HG03060 (cell line): ENCODE measurements around the gene ZDHHC14.
A peak's percentile ranks its signal among the peaks of the same experiment; 100 is the strongest.

Experiments
- ATAC-seq: cut with Tn5 transposase; IDR thresholded peaks from one replicate; pipeline ENCODE4 v1.9.1; 2021; ENCODE audit warnings: low read depth, moderate number of reproducible peaks; ENCODE audit not compliant: unreplicated experiment

The ZDHHC14 gene

DNA sequence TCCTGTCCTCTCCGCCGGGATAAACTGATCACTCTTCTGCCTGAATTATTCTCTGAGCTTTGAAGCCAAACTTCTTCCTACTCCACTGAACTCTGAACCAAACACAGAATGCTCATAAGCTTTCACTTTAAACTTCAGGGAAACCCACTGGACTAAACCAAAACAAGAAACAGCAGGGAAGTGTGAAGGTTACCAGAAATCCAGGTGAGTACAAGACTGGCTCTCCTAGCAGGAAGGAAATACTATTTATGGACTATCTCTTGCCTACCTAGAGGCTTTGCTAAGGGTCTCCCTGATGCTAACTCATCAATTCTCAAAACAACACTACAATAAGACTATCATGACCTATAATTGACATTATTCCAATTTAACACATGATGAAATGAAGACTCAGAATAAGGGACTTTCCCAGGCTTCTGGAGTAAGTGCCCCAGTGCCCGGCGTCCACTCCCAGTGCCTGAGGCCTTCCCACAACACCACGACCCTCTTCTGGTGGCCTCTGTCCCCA lies 145.0 kb downstream of the ZDHHC14 start:
- ATAC-seq, result no peak

DNA sequence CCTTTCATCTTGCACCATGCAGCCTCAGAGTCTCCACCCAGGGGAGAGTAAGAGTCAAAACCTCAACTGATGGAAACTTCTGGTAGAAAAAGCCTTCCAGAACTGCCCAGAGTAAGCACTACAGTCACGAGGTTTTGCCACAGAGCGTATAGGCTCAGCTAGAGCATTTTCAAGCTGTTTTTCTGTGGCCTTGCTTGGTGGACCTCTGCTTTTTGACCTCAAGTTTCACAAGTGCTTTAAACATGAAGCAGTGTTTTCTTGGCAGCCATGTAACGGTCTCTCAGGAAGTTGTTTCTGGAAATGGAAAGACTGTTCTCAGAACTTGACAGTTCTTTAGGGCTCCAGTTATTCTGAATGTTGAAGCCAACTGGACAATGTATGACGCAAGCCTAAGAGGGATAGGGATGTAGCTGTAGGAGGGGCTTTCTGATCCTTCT lies 146.5 kb downstream of the ZDHHC14 start:
- peak; percentile 74 for ATAC-seq

DNA sequence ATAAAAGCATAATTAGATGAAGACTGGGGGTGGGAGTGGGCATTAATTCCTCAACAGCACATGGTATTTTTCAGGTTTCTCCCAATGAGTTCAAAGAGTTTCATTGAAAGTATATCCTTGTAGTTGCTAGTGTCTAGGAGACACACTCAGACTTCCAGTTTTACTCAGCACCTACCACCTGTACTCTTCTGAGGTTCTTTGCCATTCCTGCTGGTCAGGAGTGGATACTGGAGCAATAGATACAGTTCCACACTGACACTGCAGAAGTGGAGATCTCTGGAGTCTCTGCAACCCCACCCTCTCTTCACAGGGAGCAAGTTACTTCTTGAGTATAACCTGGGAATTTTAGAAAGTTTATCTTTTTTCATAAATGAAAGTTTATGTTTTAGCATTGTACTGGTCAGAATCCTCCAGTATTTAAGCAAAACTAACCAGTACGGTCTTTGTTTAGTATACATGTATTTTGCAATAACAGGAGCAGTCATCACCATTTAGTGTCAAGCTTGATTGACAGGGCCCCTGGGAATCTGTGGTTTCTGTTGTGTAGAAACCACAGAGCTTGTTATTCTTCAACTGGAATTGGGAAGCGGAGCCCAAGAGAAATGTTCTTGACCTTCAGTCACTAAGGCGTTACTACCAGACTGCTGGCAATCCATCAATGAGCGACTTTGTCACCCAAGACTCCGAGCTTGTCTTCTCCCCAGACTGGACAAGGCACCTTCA lies 148.1 kb downstream of the ZDHHC14 start:
- no peak for ATAC-seq

DNA sequence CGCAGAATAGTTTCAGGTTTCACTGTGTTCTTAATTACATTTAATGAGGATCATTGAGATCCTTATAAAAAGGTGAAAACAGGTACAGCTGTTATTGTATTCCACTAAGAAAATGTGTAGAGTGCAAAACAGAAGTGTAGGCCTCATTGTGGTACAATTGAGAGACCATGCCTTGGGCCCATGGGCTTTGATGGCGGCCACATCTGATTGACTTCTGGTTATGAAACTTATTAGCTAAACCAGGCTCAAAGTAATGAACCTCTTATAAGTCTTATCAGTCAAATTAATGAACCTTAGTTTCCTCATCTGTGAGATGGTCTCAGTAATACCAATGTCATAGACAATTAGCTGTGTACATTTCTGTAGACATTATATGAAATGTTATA lies 148.7 kb downstream of the ZDHHC14 start:
- no peak for ATAC-seq

DNA sequence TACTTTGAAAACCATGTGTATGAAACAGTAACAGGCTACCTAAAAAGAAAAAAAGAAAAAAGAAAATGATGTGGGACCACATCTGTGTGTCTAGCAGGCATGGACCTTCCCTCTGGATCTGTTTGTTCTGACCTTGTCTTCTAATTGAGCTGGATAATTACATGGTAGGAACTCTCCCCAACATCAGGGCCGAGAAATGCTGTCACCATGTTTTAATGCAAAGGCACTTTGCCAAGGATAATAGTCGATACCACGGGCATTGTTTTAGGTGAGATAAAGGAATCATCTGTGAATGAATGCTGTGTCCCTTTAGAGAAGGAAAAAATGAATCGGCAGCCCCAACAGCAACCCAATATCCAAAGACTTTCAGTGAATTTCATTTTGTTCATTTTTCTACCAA lies 149.1 kb downstream of the ZDHHC14 start:
- no peak for ATAC-seq

DNA sequence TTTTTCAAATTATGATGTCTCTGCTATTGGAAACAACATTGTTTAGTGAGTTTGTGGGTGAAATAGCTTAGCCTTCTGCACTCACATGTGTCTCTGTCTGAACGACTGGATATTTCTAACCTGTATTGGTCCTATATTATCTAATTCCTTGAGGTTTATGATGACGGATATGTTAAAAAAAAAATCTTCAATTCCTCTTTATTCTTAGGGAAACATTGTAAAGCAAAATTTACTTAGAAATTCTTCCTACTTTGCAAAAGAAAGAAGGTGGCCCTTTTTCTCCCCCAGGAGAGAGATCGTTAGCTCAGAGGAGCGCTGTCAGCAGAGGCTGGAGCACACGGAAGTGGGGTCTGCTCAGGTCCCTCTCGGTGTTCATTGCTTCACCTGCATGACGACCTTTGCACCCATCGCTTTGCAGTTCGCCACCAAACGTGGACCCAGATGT lies 149.8 kb downstream of the ZDHHC14 start:
- no peak for ATAC-seq

DNA sequence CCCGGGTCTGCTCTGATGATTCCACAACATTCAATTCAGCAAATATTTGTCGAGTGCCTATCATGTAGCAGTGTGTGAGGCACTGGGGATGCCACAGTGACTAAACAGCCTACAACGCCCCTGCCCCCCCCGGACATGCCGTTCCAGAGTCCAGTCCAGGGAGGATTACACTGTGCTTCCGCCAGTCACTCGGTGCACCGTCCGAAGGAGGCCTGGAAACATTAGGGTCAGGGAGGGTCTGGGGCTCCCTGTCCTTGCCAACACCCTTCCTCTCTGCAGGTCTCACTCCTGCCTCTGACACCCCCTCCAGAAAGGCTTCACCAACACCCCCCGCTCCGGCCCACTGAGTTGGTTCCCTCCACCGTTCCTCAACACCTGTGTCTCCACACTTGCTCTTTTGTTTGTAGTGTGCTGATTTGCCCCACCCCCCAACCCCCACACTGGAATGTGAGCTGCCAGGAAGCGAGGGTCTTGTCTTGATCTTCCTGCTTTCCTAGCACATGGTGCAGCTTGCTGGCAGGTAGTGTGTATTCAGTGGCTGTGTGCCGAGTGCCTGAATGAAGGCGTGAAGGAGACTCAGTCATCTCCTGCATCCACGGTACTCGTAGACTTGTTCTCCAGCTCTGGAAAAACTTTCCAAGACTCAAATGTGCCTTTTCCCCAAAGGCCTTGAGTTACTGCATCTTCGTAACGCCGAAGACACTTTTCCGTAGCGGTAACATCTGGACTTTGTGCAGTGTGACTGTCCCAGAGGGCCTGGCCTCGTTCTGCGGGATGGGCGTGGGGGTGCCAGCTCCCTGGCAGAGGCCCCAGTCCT lies 150.4 kb downstream of the ZDHHC14 start:
- no peak for ATAC-seq

DNA sequence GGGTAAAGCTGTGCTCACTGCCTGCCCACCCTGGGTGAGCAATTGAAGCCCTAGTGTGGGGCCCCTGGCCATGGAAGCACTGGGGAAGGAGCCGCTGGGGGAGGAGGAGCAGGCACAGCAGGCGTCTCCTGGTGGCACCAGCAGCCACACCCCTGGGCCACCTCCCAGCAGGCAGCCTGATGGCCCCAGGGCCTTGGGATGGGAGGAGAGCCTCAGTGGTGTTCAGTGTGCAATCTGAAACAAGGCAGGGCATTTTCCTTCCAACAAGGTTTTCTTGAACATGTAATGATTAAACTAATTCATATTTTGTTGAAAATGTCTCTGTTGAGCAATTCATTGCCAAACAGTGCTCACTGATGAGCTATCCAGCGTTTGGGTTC lies 151.0 kb downstream of the ZDHHC14 start:
- ATAC-seq, result no peak

DNA sequence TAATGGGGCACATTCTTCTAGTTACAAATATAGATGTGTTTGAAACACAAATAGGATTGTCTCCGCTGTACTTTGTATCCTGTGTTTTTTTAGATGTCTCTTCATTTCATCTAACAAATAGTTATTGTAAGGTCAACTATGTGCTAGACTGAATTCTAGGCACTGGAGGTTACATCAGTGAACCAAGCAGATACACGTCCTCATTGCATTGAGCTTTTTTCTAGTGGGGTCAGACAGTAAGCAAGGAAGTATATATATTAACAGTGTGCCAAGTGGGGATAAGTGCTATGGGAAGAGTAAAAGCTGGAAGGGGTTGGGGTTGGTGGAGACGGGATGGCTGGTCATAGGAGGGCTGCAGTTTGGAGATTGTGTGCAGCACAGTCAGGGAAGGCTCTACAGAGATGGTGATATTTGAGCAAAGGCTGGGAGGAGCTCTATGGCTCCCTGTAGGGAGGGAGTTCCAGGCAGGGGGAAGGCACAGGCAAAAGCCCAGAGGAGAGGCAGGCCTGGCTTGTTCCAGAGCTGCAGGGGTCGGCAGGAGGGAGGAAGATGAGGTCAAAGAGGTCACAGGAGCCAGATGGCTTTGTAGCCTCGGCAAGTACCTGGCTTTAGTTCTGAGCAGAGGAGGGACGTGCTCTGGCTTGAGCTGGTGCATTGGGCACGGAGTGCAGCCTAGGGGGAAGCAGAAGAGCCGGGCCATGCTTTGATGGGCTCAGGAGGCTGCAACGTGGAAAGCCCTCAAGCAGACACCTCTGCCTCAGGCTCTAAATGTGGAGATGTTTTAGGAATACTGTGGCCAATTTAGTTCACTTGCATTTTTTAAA lies 152.3 kb downstream of the ZDHHC14 start:
- ATAC-seq, result no peak

DNA sequence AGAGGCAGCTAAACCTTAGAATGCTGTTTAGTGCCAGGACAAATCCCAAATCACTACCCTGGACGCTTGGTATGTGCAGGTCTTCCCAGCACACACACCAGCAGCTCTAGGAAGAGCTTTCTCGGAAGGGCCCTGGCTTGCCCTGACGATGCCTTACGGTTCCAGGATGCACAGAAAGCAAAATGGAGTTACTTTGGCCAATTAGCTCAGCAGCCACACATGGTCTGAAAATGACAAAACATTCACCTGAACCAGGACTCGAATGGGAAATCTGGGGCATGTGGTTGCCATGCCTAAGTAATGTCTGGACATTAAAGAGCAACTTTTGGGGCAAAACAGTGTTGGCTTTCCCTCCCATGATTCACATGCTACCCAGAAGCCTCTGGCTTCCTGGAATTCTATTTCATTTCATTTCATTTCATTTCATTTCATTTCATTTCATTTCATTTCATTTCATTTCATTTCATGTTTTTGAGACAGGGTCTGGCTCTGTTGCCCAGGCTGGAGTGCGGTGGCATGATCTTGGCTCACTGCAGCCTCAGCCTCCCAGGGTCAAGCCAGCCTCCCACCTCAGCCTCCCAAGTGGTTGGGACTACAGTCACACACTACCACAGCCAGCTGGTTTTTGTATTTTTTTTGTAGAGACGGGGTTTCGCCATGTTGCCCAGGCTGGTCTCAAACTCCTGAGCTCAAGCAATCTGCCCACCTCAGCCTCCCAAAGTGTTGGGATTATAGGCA lies 153.3 kb downstream of the ZDHHC14 start:
- ATAC-seq, result no peak

DNA sequence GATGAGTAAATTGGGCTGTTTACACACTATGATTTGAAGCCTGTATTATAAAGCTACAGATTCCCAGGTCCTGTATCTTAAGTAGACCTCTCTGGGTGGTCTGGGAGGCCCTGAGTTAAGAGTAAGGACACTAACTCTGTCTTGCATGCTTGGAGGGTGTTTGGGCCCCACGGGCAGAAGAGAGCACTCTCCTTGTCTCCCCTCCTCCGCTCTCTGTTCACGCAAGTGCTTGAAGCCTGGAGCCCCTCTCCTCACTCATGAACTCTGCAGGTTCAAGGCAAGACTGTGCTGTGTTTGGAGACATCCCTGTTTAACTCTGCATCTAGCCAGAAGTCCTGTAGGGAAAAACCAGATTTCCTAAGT lies 154.0 kb downstream of the ZDHHC14 start:
- no peak for ATAC-seq

DNA sequence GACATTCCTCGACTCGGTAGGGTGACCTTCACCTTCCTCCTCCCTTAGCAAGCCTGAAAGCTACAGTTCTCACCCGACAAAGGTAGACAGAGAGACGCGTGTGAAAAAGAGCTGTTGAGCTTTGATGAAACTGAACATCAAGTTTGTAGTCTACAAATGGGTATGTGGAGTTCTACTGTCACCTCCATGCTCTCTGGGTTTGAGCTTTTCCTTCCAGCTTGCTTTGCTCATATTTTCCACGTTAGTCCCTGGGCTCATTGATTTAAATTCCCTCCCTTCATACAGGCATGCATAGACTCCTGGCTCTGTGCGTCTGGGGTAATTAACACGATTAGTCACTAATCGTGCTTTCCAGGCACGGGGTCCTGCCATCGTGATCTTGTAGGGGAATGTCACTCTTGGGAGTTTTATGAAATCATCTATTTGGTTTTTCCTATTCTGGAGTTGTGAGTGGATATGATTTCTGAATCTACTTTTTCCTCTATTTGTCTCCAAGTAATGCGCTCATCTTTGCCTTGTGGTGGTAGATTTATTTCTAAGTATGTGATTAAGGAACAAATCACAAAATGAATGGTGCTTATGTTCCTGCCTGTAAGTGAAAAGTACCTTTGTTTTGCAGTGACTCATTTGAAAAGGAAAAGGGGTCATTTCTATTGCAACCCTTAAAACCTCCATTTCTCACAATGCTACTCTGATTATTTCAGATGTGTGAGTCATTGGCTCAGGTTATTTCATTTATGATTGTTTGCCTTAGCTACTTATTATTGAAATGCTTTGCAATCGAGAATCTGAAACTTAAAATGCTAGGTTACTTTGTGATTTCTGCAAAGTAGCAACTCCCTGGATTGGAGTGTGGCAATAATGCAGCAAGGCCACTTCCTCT lies 154.6 kb downstream of the ZDHHC14 start:
- peak; percentile 47 for ATAC-seq

DNA sequence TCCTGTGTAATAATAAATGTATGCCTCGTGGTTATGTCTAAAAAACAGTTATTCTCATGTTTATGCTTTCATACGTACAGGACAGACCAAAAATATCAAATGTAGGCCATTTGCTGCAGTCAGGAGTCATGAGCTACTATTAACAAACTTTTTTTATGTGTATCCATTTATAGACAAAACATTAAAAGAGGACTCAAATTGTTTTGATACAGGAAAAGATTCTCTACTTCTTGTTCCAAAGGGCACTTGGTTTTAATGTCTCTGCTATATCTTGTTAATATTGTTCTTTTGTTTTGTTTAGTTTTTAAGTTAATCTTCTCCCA lies 155.2 kb downstream of the ZDHHC14 start:
- no peak for ATAC-seq

DNA sequence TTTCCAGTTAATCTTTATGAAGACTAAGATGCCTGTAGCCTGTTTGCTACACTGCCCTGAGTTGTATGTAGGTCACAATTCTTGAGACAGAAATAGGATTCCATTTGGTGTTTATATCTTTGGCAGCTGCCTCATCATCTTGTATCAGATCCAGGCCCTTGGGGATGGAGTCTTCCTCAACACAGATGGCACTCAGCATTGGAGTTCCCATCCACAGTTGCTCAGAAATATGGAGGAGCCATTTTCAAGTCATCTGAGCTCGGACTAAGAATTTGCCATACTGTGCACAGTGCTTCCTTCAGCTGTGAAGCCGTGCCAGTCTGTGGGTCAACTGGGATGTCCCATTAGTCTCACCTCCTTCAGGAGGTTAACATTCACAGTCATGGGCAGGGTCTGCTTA lies 156.6 kb downstream of the ZDHHC14 start:
- no peak for ATAC-seq

DNA sequence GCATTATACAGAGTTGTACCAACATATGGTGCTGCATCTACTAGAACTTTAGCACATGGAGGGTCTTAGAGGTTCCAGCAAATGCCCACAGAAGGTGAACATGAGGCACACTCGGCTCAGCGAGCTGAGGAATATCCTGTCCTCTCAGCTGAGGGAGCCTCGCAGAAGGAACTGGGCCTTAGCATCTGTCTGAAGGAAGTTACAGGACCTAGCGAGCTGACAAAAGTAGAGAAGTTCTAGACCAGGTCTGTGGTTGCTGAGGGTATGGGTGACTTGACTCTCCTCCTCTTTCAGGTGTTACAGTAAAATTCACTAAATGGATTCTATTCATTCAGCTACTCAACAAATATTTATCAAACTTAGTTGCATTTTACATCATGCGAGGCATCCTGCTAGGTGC lies 157.2 kb downstream of the ZDHHC14 start:
- no peak for ATAC-seq

DNA sequence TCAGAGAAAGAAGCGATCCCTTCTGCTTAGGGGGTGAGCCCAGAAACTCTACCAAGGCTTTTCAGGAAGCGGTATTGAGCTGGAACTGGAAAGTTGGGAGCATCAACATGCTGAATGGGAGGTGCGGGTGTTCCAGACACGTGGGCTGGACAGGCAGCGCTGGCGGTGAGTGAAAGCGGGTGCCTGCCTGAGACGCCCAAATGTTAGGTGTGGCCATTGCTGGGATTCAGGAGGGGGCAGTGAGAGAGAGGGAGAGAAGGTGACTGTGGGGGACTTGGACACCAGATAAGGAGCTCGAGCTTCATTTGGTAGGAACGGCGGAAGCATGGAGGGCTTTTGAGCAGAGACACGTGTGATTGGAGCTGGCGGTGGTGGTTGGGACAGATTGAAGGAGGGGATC lies 157.7 kb downstream of the ZDHHC14 start:
- ATAC-seq, result no peak

DNA sequence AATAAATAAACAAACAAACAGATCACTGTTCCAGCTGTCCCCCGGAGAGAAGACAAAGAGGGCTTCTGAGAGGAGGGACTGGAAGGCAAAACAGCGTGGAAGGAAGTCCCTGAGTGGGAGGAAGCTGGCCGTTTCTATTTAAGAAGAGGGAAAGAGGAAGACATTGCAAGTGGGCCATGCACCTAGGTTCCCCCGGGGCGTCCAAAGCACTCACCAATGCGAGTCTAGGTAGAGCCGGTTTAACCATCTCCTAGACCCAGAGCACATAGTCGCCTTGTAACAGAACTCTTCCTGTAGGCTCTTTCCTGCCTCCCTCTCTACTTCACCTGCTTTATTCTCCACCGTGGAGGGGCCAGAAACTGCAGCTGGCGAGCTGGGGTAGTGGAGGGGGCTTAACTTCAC lies 158.4 kb downstream of the ZDHHC14 start:
- ATAC-seq, result no peak

DNA sequence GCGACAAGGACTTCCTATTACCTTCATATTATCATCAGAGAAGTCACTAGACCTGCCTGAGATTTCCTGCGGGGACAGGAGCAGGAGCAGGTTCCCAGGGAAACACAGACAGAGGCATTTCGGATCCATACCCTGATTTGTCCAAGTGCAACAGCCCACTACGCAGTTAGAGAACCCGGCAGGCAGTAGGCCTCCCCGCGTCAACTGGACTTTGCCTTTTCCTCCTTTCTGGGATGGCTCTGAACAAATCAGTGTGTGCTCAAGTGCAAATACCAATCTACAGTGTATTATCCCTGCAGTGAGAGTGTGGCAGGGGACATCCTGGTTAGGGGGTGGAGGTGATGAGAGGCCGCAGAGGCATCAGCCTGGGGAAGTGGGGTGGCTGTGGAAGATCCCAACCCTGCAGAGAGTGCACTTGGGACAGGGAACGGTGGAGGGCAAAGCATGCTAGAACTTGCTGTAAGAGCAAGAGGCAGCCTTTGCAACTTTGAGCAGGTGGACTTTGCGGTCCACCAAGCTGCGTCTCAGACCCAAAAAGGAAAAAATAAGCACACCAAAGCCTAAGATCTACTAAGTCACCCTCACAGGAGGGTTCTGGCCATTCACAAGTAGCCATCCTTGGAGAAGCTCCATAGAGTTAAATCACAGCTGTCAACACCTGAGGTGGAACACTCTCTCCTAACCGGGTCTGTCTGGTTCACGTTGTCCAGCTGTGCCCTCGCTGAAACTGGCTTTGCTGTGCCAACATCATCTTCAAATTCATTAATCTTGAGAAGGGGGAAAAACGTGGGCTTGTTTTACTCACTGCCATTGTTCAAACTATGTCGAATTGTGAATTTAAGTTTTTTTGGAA lies 159.1 kb downstream of the ZDHHC14 start:
- no peak for ATAC-seq
